NT2/D1 (cell line): ENCODE results near the gene RNF157.

Experiments used
- SUZ12 ChIP-seq: IDR thresholded peaks from 2 replicates; pipeline ENCODE4 v1.6.1; 2011; ENCODE audit not compliant: insufficient read length, insufficient read depth; ENCODE audit errors: extremely low read depth
- YY1 ChIP-seq: IDR thresholded peaks from 2 replicates; pipeline ENCODE4 v1.6.1; 2011; ENCODE audit not compliant: insufficient read length, insufficient read depth

GRCh38 chr17:76102944-76103273 lies 137.4 kb downstream of the RNF157 start:
- TF ChIP-seq YY1 = no peak
- TF ChIP-seq SUZ12 = no peak
